Activated CD4-positive, alpha-beta T cell treated with anti-CD3 and anti-CD28 coated beads for 36 hours (primary cell): ENCODE results near the gene PLAA. TPM values are rescaled to one million over a fixed set of nuclear protein-coding genes. Genes with fewer than 3 reads are reported as not detected.

Source experiments
- ATAC-seq: fragments of 200-7000 bp; cut with Tn5 transposase; one replicate; pipeline ENCODE4 v1.10.0; 2021; ENCODE audit warnings: mild to moderate bottlenecking, moderate library complexity
- CTCF ChIA-PET: fragments of 350-600 bp; sonication (Branson Sonifier 250); formaldehyde crosslinking; loops from one replicate; lab custom pipeline; 2021; ENCODE audit warnings: antibody characterized with exemption; lab: Charles Lee
- POLR2A ChIA-PET: fragments of 350-600 bp; sonication (Branson Sonifier 250); formaldehyde crosslinking; loops from one replicate; lab custom pipeline; 2021; ENCODE audit warnings: antibody characterized with exemption, inconsistent platforms; lab: Charles Lee
- DNase-seq: peaks from one replicate; pipeline ENCODE4 v3.0.0-alpha.2; 2020
- H3K27ac Mint-ChIP-seq: one replicate; pipeline ENCODE4 v1.8.0; 2021; ENCODE audit warnings: mixed read lengths
- H3K27me3 Mint-ChIP-seq: one replicate; pipeline ENCODE4 v1.8.0; 2021; ENCODE audit warnings: mixed read lengths
- H3K36me3 Mint-ChIP-seq: one replicate; pipeline ENCODE4 v1.8.0; 2021; ENCODE audit warnings: low read depth, mixed read lengths
- H3K4me1 Mint-ChIP-seq: one replicate; pipeline ENCODE4 v1.8.0; 2021; ENCODE audit warnings: mixed read lengths
- H3K4me3 Mint-ChIP-seq: one replicate; pipeline ENCODE4 v1.8.0; 2021; ENCODE audit warnings: mild to moderate bottlenecking, moderate library complexity, mixed read lengths
- H3K9me3 Mint-ChIP-seq: one replicate; pipeline ENCODE4 v1.8.0; 2021; ENCODE audit warnings: low read depth, mixed read lengths
- intact Hi-C, 2 experiments: fragments of 100-400 bp; cut with DNase I in 1 of 2; cut with micrococcal nuclease in 1 of 2; formaldehyde crosslinking; loops; one replicate each; pipeline versions ENCODE4 v1.14.2 to v1.15.1; 2022 to 2024; cut with DNase I, micrococcal nuclease
- total RNA-seq, 2 experiments: library from RNA; stranded (reverse); gene quantifications; one replicate each; pipeline ENCODE4 v1.2.3, GENCODE V29; 2021

Gene PLAA
- total RNA-seq, 2 experiments from 2014 or later, result 30.9 to 36.5 TPM

- ATAC-seq (no peak), DNase-seq (no peak)
- POLR2A ChIA-PET, result interaction anchor here (0.5 to 1.9 kb wide), 4 partner anchors 7 to 412 kb away, joined by 3 to 13 read pairs (median 8); partner anchors contain the start of genes CAAP1 and PLAA
- Mint-ChIP-seq H3K9me3 (no peaks in the 10 kb centered on the region), H3K4me3 (peak overlapping the region; percentile 88), H3K27me3 (no peaks in the 10 kb centered on the region), H3K4me1 (peaks cover 32% of the 10 kb centered on the region), H3K36me3 (no peaks in the 10 kb centered on the region), H3K27ac (peak overlapping the region; percentile 85)
- intact Hi-C loops, result loop anchor here in 1 of 2 experiments (2.0 to 5.0 kb wide), 2 partner anchors 15 to 617 kb away; partner anchors contain the start of gene C9orf72
- CTCF ChIA-PET, result interaction anchor here (0.7 to 1.2 kb wide), 3 partner anchors 20 to 116 kb away, joined by 3 to 4 read pairs (median 3); no protein-coding TSS in a partner anchor
These were observed 8.3 kb upstream of the PLAA start for GRCh38 chr9:26955222-26955903.

GRCh38 chr9:26954050-26954508 lies 7.0 kb upstream of the PLAA start:
- Mint-ChIP-seq H3K27ac (peak overlapping the region; percentile 67), H3K4me1 (peaks cover 38% of the 10 kb centered on the region), H3K9me3 (no peaks in the 10 kb centered on the region), H3K27me3 (no peaks in the 10 kb centered on the region), H3K4me3 (no peak overlapping the region), H3K36me3 (no peaks in the 10 kb centered on the region)
- DNase-seq (no peak), ATAC-seq (peak; percentile 53)
- POLR2A ChIA-PET, result no interaction called here
- intact Hi-C loops, result loop anchor here in 1 of 2 experiments (2.0 kb wide), 1 partner anchor 13 kb away; no protein-coding TSS in a partner anchor
- CTCF ChIA-PET, result interaction anchor here (1.2 kb wide), 1 partner anchor 57 kb away, joined by 3 read pairs; no protein-coding TSS in a partner anchor

DNA sequence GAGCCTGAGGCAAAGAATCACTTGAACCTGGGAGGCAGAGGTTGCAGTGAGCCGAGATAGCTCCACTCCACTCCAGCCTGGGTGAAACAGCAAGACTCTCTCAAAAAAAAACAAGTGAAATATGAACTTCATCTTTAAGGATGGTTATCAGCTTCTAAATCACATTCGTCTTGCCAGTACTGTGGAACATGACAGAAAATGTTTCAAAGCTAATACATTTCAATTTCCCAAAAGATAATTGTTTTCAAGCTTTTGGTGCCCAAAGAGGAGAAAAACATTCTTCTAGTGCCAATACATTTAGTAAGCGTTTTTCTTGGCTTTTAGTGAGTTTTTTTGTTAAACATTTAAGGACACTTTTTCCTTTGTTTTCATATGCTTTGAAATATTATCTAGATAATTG lies 4.8 kb upstream of the PLAA start:
- ATAC-seq (no peak), DNase-seq (no peak)
- peaks cover 37% of the 10 kb centered on the region for H3K4me1 Mint-ChIP-seq
- H3K4me3 Mint-ChIP-seq, result no peak overlapping the region
- intact Hi-C loops, result no loop called here
- ChIA-PET CTCF (no interaction called here), POLR2A (no interaction called here)
- no peak overlapping the region for H3K27ac Mint-ChIP-seq
- peaks cover 3% of the 10 kb centered on the region for H3K27me3 Mint-ChIP-seq
- no peaks in the 10 kb centered on the region for H3K9me3 Mint-ChIP-seq
- peaks cover 4% of the 10 kb centered on the region for H3K36me3 Mint-ChIP-seq

DNA sequence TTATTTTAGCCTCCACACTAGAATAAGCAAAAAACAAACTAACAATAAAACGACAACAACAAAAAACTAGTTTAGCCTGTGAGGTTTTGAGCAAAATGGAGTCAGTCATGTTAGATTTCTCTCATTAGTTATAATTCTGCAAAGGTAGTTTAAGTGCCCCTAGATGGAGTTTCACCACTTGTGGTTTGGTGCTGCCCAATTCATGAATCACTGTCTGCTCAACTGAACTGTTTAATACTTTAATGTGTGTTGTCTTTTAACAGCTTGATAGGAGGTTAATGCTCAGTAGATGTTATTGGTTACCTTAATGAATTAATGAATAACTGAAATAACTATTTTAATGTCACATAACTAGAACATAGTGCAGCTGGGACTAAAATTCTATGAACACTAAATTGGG lies 3.5 kb upstream of the PLAA start:
- intact Hi-C loops, result no loop called here
- ChIA-PET POLR2A (no interaction called here), CTCF (interaction anchor here (1.7 kb wide), 1 partner anchor 58 kb away, joined by 3 read pairs; the partner anchor contains the start of gene CAAP1)
- Mint-ChIP-seq H3K9me3 (no peaks in the 10 kb centered on the region), H3K27ac (no peak overlapping the region), H3K4me1 (peaks cover 35% of the 10 kb centered on the region), H3K27me3 (peaks cover 3% of the 10 kb centered on the region), H3K36me3 (peaks cover 7% of the 10 kb centered on the region), H3K4me3 (no peak overlapping the region)
- ATAC-seq (no peak), DNase-seq (no peak)

DNA sequence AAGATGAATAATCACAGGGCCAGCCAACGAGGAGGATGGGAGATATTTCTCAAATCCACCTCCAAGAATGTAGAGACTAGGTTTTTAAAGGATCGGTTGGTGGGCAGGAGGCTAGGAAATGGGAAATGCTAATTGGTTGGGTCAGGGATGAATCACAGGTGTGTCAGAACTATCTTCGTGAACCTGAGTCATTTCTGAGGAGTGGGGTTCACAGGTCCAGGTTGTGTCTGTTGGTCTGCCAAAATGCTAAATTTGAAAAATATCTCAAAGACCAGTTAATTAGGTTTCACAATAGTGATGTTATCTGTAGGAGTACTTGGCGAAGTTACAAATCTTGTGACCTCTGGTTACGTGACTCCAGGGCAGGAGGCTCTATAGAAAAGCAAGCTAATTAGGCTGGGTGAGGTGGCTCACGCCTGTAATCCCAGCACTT lies 2.6 kb upstream of the PLAA start:
- Mint-ChIP-seq H3K9me3 (no peaks in the 10 kb centered on the region), H3K27ac (no peak overlapping the region), H3K4me1 (peaks cover 37% of the 10 kb centered on the region), H3K36me3 (peaks cover 10% of the 10 kb centered on the region), H3K27me3 (peaks cover 3% of the 10 kb centered on the region), H3K4me3 (no peak overlapping the region)
- DNase-seq (no peak), ATAC-seq (no peak)
- CTCF ChIA-PET, result interaction anchor here (1.7 kb wide), 1 partner anchor 57 kb away, joined by 3 read pairs; the partner anchor contains the start of gene CAAP1
- intact Hi-C loops, result no loop called here
- POLR2A ChIA-PET, result no interaction called here

- no peaks in the 10 kb centered on the region for H3K9me3 Mint-ChIP-seq
- intact Hi-C loops, result loop anchor here in 1 of 2 experiments (1.0 kb wide), 3 partner anchors 9 to 626 kb away; partner anchors contain the start of genes C9orf72, CAAP1 and IFT74
- peak overlapping the region; percentile 88 for H3K4me3 Mint-ChIP-seq
- H3K27me3 Mint-ChIP-seq, result peaks cover 3% of the 10 kb centered on the region
- H3K27ac Mint-ChIP-seq, result peak overlapping the region; percentile 99
- peak; percentile 27 for ATAC-seq
- ChIA-PET POLR2A (interaction anchor here (0.9 to 1.4 kb wide), 2 partner anchors 8 to 55 kb away, joined by 3 to 11 read pairs; partner anchors contain the start of genes CAAP1 and IFT74), CTCF (no interaction called here)
- H3K36me3 Mint-ChIP-seq, result peaks cover 22% of the 10 kb centered on the region
- DNase-seq, result peak; percentile 72
- peaks cover 44% of the 10 kb centered on the region for H3K4me1 Mint-ChIP-seq
These were observed 694 bp upstream of the PLAA start for GRCh38 chr9:26947736-26948135.

GRCh38 chr9:26945591-26945990 lies 1.5 kb downstream of the PLAA start:
- no peaks in the 10 kb centered on the region for H3K9me3 Mint-ChIP-seq
- ATAC-seq (no peak), DNase-seq (no peak)
- ChIA-PET POLR2A (interaction anchor here (0.6 kb wide), 1 partner anchor 419 kb away, joined by 3 read pairs; no protein-coding TSS in a partner anchor), CTCF (no interaction called here)
- peaks cover 61% of the 10 kb centered on the region for H3K4me1 Mint-ChIP-seq
- peaks cover 32% of the 10 kb centered on the region for H3K36me3 Mint-ChIP-seq
- H3K27ac Mint-ChIP-seq, result peak overlapping the region; percentile 99
- intact Hi-C loops, result no loop called here
- H3K27me3 Mint-ChIP-seq, result peaks cover 3% of the 10 kb centered on the region
- H3K4me3 Mint-ChIP-seq, result peak overlapping the region; percentile 88

- ChIA-PET POLR2A (interaction anchor here (1.0 kb wide), 1 partner anchor 12 kb away, joined by 4 read pairs; no protein-coding TSS in a partner anchor), CTCF (interaction anchor here (0.6 kb wide), 1 partner anchor 49 kb away, joined by 3 read pairs; no protein-coding TSS in a partner anchor)
These were observed 6.3 kb downstream of the PLAA start for GRCh38 chr9:26940779-26941178.

GRCh38 chr9:26939955-26940711 lies 6.9 kb downstream of the PLAA start:
- peak; percentile 28 for DNase-seq
- no peak overlapping the region for H3K4me3 Mint-ChIP-seq
- peak; percentile 70 for ATAC-seq
- POLR2A ChIA-PET, result interaction anchor here (1.0 kb wide), 1 partner anchor 11 kb away, joined by 4 read pairs; no protein-coding TSS in a partner anchor
- peaks cover 8% of the 10 kb centered on the region for H3K9me3 Mint-ChIP-seq
- intact Hi-C loops, result loop anchor here (2.0 kb wide), 2 partner anchors 15 to 19 kb away; no protein-coding TSS in a partner anchor
- peaks cover 74% of the 10 kb centered on the region for H3K4me1 Mint-ChIP-seq
- CTCF ChIA-PET, result no interaction called here
- H3K27me3 Mint-ChIP-seq, result no peaks in the 10 kb centered on the region
- peak overlapping the region; percentile 18 for H3K27ac Mint-ChIP-seq
- H3K36me3 Mint-ChIP-seq, result peaks cover 44% of the 10 kb centered on the region

More at GRCh38 chr9:26940779-26941178, 6.3 kb downstream of the PLAA start:
- DNase-seq (no peak), ATAC-seq (peak; percentile 38)
- Mint-ChIP-seq H3K4me1 (peaks cover 79% of the 10 kb centered on the region), H3K4me3 (no peak overlapping the region), H3K36me3 (peaks cover 49% of the 10 kb centered on the region), H3K27ac (peak overlapping the region; percentile 18), H3K27me3 (no peaks in the 10 kb centered on the region), H3K9me3 (peaks cover 8% of the 10 kb centered on the region)
- intact Hi-C loops, result loop anchor here in 1 of 2 experiments (2.0 kb wide), 1 partner anchor 14 kb away; no protein-coding TSS in a partner anchor

- H3K9me3 Mint-ChIP-seq, result peaks cover 8% of the 10 kb centered on the region
- no peak for DNase-seq
- ATAC-seq, result no peak
- intact Hi-C loops, result loop anchor here in 1 of 2 experiments (2.0 kb wide), 1 partner anchor 21 kb away; no protein-coding TSS in a partner anchor
- H3K36me3 Mint-ChIP-seq, result peaks cover 31% of the 10 kb centered on the region
- ChIA-PET POLR2A (no interaction called here), CTCF (no interaction called here)
- no peak overlapping the region for H3K27ac Mint-ChIP-seq
- no peaks in the 10 kb centered on the region for H3K27me3 Mint-ChIP-seq
- H3K4me3 Mint-ChIP-seq, result no peak overlapping the region
- H3K4me1 Mint-ChIP-seq, result peaks cover 53% of the 10 kb centered on the region
These were observed 9.1 kb downstream of the PLAA start for GRCh38 chr9:26937816-26938371.
